GM23338 (cell line): ENCODE measurements around the gene BFAR. TPM values are rescaled to one million over a fixed set of nuclear protein-coding genes. Genes with fewer than 3 reads are reported as not detected.

Source experiments
- ATAC-seq: fragments of 200-7000 bp; cut with Tn5 transposase; 3 replicates; pipeline ENCODE4 v1.9.1; 2020
- DNase-seq: peaks from one replicate; pipeline ENCODE4 v3.0.0-alpha.2; 2015; ENCODE audit warnings: low spot score
- H2AFZ ChIP-seq: fragments of 200-600 bp; sonication (generic); 2 replicates; pipeline ENCODE4 v1.8.0; 2016; ENCODE audit warnings: antibody characterized with exemption, mild to moderate bottlenecking, moderate library complexity
- H3F3A ChIP-seq: fragments of 200-600 bp; sonication (generic); replicated peaks from 2 replicates; pipeline ENCODE4 v1.8.0; 2017; ENCODE audit warnings: antibody characterized with exemption, mixed run types, low read depth
- H3K27ac ChIP-seq: fragments of 200-600 bp; sonication (generic); 2 replicates; pipeline ENCODE4 v1.6.1; 2016; ENCODE audit warnings: low read depth
- H3K27me3 ChIP-seq: fragments of 200-600 bp; sonication (generic); 2 replicates; pipeline ENCODE4 v1.8.0; 2016; ENCODE audit warnings: mild to moderate bottlenecking, mixed run types, moderate library complexity; ENCODE audit not compliant: insufficient read depth
- H3K36me3 ChIP-seq: fragments of 200-600 bp; sonication (generic); 2 replicates; pipeline ENCODE4 v1.8.0; 2016; ENCODE audit warnings: mild to moderate bottlenecking; ENCODE audit not compliant: insufficient read depth
- H3K4me1 ChIP-seq: fragments of 200-600 bp; sonication (generic); 2 replicates; pipeline ENCODE4 v1.8.0; 2016; ENCODE audit warnings: mild to moderate bottlenecking, moderate library complexity; ENCODE audit not compliant: insufficient read depth
- H3K4me2 ChIP-seq: fragments of 200-600 bp; sonication (generic); 2 replicates; pipeline ENCODE4 v1.7.1; 2017; ENCODE audit warnings: mixed run types
- H3K4me3 ChIP-seq: fragments of 200-600 bp; sonication (generic); 2 replicates; pipeline ENCODE4 v1.6.1; 2016; ENCODE audit warnings: mixed run types
- H3K79me2 ChIP-seq: fragments of 200-600 bp; sonication (generic); replicated peaks from 2 replicates; pipeline ENCODE4 v1.8.0; 2017; ENCODE audit warnings: mild to moderate bottlenecking; ENCODE audit not compliant: insufficient read depth
- H3K9me2 ChIP-seq: fragments of 200-600 bp; sonication (generic); 2 replicates; pipeline ENCODE4 v1.8.0; 2017; ENCODE audit not compliant: insufficient read depth
- H4K20me1 ChIP-seq: fragments of 200-600 bp; sonication (generic); replicated peaks from 2 replicates; pipeline ENCODE4 v1.8.0; 2017; ENCODE audit warnings: mild to moderate bottlenecking; ENCODE audit not compliant: insufficient read depth
- H3K27ac Mint-ChIP-seq: 2 replicates; pipeline ENCODE4 v1.8.0; 2020; ENCODE audit warnings: inconsistent platforms, mild to moderate bottlenecking, moderate library complexity, mixed read lengths
- H3K27me3 Mint-ChIP-seq: 3 replicates; pipeline ENCODE4 v1.8.0; 2022; ENCODE audit warnings: low read depth, mild to moderate bottlenecking, moderate library complexity, mixed read lengths, inconsistent platforms; ENCODE audit not compliant: insufficient read depth, poor library complexity
- H3K36me3 Mint-ChIP-seq: 3 replicates; pipeline ENCODE4 v1.8.0; 2021; ENCODE audit warnings: low read depth, mild to moderate bottlenecking, inconsistent platforms, moderate library complexity, mixed read lengths
- H3K4me1 Mint-ChIP-seq: 3 replicates; pipeline ENCODE4 v1.8.0; 2020; ENCODE audit warnings: mild to moderate bottlenecking, inconsistent platforms, mixed read lengths
- H3K4me3 Mint-ChIP-seq: 3 replicates; pipeline ENCODE4 v1.8.0; 2021; ENCODE audit warnings: moderate library complexity, mild to moderate bottlenecking, inconsistent platforms, mixed read lengths
- H3K9me3 Mint-ChIP-seq: 3 replicates; pipeline ENCODE4 v1.8.0; 2020; ENCODE audit warnings: moderate library complexity, mild to moderate bottlenecking, inconsistent platforms, mixed read lengths
- CREB1 ChIP-seq: fragments of 250-450 bp; sonication (Bioruptor Pico); IDR thresholded peaks from 2 replicates; pipeline ENCODE4 v1.5.0; 2020; ENCODE audit warnings: low read depth, mild to moderate bottlenecking, moderate library complexity
- CTCF ChIP-seq, 2 experiments: fragments of 200-600 bp in 1 of 2; sonication (generic) in 1 of 2; conservative IDR thresholded peaks; 2 replicates each; pipeline versions ENCODE4 v1.5.1 to v1.6.1; 2016 to 2017; ENCODE audit warnings: antibody characterized with exemption in 2 of 2, low read depth in 2 of 2, mild to moderate bottlenecking in 2 of 2, moderate library complexity in 1 of 2
- ETS1 ChIP-seq: IDR thresholded peaks from 2 replicates; pipeline ENCODE4 v1.6.1; 2016; ENCODE audit warnings: antibody characterized with exemption
- EZH2 ChIP-seq: fragments of 200-600 bp; sonication (generic); IDR thresholded peaks from one replicate; pipeline ENCODE4 v1.8.0; 2017; ENCODE audit warnings: antibody characterized with exemption, mild to moderate bottlenecking, low read depth; ENCODE audit not compliant: unreplicated experiment
- EZH2phosphoT487 ChIP-seq: fragments of 200-600 bp; sonication (generic); IDR thresholded peaks from one replicate; pipeline ENCODE4 v1.8.1; 2018; ENCODE audit warnings: antibody characterized with exemption; ENCODE audit not compliant: unreplicated experiment
- JUNB ChIP-seq: IDR thresholded peaks from one replicate; pipeline ENCODE4 v1.6.1; 2016; ENCODE audit warnings: antibody characterized with exemption; ENCODE audit not compliant: unreplicated experiment
- NANOG ChIP-seq: IDR thresholded peaks from 2 replicates; pipeline ENCODE4 v1.6.1; 2016; ENCODE audit warnings: antibody characterized with exemption, borderline replicate concordance
- POLR2AphosphoS5 ChIP-seq: IDR thresholded peaks from 2 replicates; pipeline ENCODE4 v1.6.1; 2016; ENCODE audit warnings: antibody characterized with exemption, low read depth
- REST ChIP-seq: IDR thresholded peaks from one replicate; pipeline ENCODE4 v1.6.1; 2018; ENCODE audit warnings: antibody characterized with exemption; ENCODE audit not compliant: unreplicated experiment
- STAT1 ChIP-seq: IDR thresholded peaks from one replicate; pipeline ENCODE4 v1.6.1; 2016; ENCODE audit warnings: antibody characterized with exemption; ENCODE audit not compliant: unreplicated experiment
- ZNF114 ChIP-seq: fragments of 250-450 bp; sonication (Bioruptor Pico); IDR thresholded peaks from 2 replicates; pipeline ENCODE4 v1.5.0; 2020; ENCODE audit warnings: mild to moderate bottlenecking, moderate library complexity
- ZNF331 ChIP-seq: fragments of 250-450 bp; sonication (Bioruptor Pico); IDR thresholded peaks from 2 replicates; pipeline ENCODE4 v1.5.0; 2020; ENCODE audit warnings: low read depth, mild to moderate bottlenecking, moderate library complexity
- ZNF462 ChIP-seq: fragments of 250-450 bp; sonication (Bioruptor Pico); IDR thresholded peaks from 2 replicates; pipeline ENCODE4 v1.5.0; 2020; ENCODE audit warnings: mild to moderate bottlenecking, moderate library complexity
- polyA plus RNA-seq: library from polyadenylated mRNA; unstranded; fragments of >200 nt; fragmentation: Nextera tagmentation; extraction: Ambion mirVana; gene quantifications from 2 replicates; pipeline ENCODE4 v1.2.1, GENCODE V29; 2016
- total RNA-seq: library from RNA; depleted of rRNA; stranded (reverse); fragments of >200 nt; shearing (Covaris generic); gene quantifications from 2 replicates; pipeline ENCODE4 v1.2.3, GENCODE V29; 2014

BFAR gene
- total and polyA plus RNA-seq, 2 experiments from 2014 or later, result 54.4 to 126 TPM

- Histone ChIP-seq H3F3A (no peaks in the 10 kb centered on the region), H3K27ac (no peak overlapping the region), H3K4me2 (no peak overlapping the region), H3K36me3 (no peaks in the 10 kb centered on the region), H3K79me2 (no peaks in the 10 kb centered on the region), H2AFZ (no peak overlapping the region), H3K9me2 (no peaks in the 10 kb centered on the region), H3K4me3 (no peak overlapping the region), H4K20me1 (no peaks in the 10 kb centered on the region), H3K4me1 (no peaks in the 10 kb centered on the region), H3K27me3 (no peaks in the 10 kb centered on the region)
- H3K27ac Mint-ChIP-seq, result no peak overlapping the region
- no peak overlapping the region for H3K4me3 Mint-ChIP-seq
- H3K9me3 Mint-ChIP-seq, result no peaks in the 10 kb centered on the region
- DNase-seq, result no peak
- H3K36me3 Mint-ChIP-seq, result no peaks in the 10 kb centered on the region; the same call in 2 of the 3 replicates
- ATAC-seq, result no peak
- H3K27me3 Mint-ChIP-seq, result peaks cover 6% of the 10 kb centered on the region
- TF ChIP-seq ZNF114 (CRISPR knock-in tag) (no peak), STAT1 (no peak), POLR2AphosphoS5 (no peak), CTCF (conservative IDR thresholded peaks at IDR 0.05; ENCODE audit: low read depth in 2 of 2) (no peak), JUNB (no peak), ZNF331 (CRISPR knock-in tag) (no peak), ZNF462 (no peak), EZH2 (no peak), CREB1 (CRISPR knock-in tag) (no peak), EZH2phosphoT487 (no peak), NANOG (no peak), ETS1 (no peak), REST (no peak)
- H3K4me1 Mint-ChIP-seq, result no peaks in the 10 kb centered on the region
These were observed 46.2 kb downstream of the BFAR start for GRCh38 chr16:14678748-14679497.
